Coronary artery (tissue), 2 donors: ENCODE results near the gene MORN5.

Source experiments
- DNase-seq: peaks from one replicate; pipeline ENCODE4 v3.0.0-alpha.2; 2017; ENCODE audit warnings: low spot score
- H3K27ac ChIP-seq, 2 donors: fragments of 200-600 bp; sonication (generic); one replicate each; pipeline ENCODE4 v1.5.1; 2016 to 2019
- H3K4me3 ChIP-seq: fragments of 200-600 bp; sonication (generic); 2 replicates; pipeline ENCODE4 v1.5.1; 2016; ENCODE audit warnings: mild to moderate bottlenecking, moderate library complexity
- TF ChIP-seq, protein P1 (sequence below): fragments of 200-600 bp; sonication (generic); IDR thresholded peaks from one replicate; pipeline ENCODE4 v1.5.1; 2019; ENCODE audit warnings: antibody characterized with exemption

MORN5 gene

DNA sequence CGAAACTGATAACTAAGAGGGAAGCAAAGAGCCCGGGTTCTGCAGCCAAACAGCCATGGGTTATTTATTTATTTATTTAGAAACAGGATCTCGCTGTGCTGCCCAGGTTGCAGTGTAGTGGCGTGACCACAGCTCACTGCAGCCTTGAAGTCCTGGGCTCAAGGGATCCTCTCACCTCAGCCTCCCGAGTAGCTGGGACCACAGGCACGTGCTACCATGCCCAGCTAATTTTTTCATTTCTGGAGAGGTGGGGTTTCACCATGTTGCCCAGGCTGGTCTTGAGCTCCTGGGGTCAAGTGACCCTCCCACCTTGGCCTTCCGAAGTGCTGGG lies 24.2 kb upstream of the MORN5 start:
- TF ChIP-seq, protein P1, sequence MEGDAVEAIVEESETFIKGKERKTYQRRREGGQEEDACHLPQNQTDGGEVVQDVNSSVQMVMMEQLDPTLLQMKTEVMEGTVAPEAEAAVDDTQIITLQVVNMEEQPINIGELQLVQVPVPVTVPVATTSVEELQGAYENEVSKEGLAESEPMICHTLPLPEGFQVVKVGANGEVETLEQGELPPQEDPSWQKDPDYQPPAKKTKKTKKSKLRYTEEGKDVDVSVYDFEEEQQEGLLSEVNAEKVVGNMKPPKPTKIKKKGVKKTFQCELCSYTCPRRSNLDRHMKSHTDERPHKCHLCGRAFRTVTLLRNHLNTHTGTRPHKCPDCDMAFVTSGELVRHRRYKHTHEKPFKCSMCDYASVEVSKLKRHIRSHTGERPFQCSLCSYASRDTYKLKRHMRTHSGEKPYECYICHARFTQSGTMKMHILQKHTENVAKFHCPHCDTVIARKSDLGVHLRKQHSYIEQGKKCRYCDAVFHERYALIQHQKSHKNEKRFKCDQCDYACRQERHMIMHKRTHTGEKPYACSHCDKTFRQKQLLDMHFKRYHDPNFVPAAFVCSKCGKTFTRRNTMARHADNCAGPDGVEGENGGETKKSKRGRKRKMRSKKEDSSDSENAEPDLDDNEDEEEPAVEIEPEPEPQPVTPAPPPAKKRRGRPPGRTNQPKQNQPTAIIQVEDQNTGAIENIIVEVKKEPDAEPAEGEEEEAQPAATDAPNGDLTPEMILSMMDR: no peak

DNA sequence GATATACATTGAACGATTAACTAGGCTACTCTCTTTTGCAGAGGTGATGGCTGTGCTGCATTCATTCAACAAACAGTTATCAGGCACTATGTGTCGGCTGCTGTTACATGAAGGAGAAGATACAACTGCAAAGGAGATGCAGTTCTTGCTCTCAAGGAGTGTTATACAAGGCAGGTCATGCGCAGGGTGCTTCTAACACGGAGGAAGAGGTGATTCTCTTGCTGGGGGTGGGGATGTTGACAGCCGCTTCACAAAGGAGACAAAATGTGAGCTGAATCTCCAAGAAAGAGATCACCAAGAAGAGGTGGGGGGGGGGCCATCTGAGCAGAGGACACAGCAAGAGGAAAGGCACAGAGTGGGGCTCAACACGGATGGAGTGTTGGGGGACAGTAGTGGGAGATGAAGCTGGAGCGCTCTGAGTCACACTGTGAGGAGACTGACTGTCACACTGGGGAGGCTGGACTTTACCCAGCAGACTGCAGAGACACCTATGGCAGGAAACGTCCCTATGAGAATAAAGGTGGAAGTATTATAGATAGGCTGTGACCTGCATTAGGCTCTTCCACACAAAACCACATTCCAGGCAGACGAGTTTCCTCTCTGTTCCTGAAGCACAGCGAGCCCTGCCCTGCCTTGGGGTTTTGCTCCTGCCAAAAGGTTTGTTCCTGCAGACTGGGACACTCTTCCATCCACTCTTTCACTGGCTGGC lies 21.0 kb upstream of the MORN5 start:
- H3K27ac ChIP-seq: no peak overlapping the region
- H3K4me3 ChIP-seq: no peak overlapping the region
- TF ChIP-seq, protein P1: no peak
- DNase-seq: no peak

More for the DNA sequence above, 24.2 kb upstream of the MORN5 start:
- no peak for DNase-seq
- Histone ChIP-seq H3K4me3 (no peak overlapping the region), H3K27ac (no peak overlapping the region)

DNA sequence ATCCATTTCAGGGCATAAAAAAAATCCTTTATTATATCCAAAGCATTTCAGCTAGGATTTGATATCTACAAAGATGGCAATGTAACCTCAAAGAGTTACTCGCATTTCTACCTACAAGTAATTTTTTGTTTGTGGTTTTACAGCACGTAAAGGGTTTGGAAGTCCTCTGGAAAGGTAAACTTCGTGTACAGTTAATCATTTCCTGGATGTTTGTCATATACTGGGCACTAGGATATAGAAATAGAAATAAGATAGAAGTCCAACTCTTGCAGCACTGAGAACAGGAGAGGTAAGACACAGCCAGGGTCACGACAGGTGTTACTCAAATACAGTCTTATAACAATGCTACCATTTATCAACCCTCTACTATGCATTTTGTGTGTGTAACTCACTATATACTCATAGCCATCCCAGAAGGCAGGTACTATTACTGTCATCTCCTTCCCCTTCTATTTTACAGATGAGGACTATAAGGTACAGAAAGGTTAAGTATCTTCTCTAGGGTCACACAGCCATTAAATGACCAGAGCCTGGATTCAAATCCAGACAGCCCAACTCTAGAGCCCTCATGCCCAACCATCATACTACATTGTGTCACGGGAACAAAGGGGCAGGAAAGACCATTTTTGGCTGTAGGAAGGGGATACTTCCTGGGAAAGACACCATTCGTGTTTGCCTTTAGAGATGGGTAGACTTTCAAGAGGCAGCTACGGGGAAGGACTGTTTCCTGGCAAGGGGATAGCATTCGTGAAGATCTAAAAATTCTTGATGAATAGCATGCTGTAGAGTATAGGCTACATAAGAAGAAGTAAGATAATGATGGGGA lies 19.1 kb upstream of the MORN5 start:
- Histone ChIP-seq H3K4me3 (no peak overlapping the region), H3K27ac (peak overlapping the region in 1 of 2 donors; percentile 16)
- no peak for DNase-seq
- TF ChIP-seq, protein P1: no peak

DNA sequence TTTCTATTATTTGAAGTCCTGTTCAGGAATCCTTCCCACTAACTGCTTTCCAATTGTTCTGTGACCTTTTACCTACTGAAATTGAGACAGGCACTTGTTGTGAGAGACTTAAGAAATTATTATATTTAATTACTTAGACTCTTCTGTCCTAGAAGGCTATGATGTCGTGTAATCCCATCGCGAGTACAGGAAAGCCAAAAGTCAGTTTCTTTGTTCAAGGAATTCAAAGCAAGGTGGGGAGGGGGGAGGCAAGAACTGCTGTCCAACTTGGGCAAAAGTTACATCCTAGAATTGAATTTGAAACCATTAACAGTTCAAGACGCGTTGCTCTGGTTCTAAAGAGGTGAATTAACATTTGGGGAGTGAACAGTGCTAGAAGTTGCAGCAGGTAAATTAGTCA lies 18.0 kb upstream of the MORN5 start:
- DNase-seq: no peak
- Histone ChIP-seq H3K27ac (peak overlapping the region in 1 of 2 donors; percentile 7), H3K4me3 (no peak overlapping the region)
- TF ChIP-seq, protein P1: no peak

DNA sequence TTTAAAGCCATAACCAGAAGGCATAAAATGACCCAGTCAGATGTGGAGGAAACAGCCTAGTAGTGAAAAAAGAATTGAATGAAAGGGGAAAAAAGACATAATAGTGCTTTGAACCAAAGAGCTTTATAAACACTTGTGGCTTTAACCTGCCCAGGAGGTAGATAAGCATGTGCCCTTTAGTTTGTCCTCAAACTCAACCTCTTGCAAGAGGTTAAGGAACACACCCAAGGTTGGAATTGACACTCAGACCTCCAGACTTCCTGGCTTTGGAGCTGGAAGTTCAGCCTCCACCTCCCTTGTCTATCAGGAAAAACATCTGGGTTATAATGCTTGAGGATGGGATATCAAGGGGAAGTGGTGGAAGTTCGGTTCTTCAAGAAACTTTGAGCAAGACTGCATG lies 16.4 kb upstream of the MORN5 start:
- TF ChIP-seq, protein P1: no peak
- no peak overlapping the region for H3K4me3 ChIP-seq
- DNase-seq: no peak
- H3K27ac ChIP-seq: no peak overlapping the region

DNA sequence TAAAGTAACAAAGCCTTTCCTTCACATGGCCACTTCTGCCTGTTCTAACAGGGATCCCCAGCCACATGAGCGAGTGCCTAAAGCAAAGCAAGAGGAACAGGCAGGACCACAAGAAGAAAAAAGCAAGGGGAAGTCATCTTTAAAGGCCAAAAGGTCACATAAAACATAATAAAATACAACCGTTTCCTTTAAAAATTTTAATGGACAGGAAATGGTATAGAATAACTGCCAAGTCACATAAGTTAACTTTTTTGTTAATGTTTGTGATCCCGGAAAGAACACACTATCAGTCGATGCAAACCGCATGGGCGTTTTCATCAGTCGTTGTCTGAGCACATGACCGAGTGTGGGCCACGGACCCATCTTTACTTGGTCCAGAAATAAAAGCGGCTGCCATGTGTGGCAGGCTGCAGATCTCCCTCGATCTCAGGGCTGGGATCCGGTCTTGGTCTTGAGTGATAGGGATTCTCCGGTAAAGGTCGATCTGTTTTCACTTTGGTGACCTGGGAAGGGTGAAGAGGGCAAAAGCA lies 15.8 kb upstream of the MORN5 start:
- TF ChIP-seq, protein P1: no peak
- no peak overlapping the region for H3K27ac ChIP-seq
- DNase-seq: no peak
- no peak overlapping the region for H3K4me3 ChIP-seq
